Measurements from ENCODE around the gene CFHR1.
"Not testable (repeated sequence)": the region's sequence is repeated elsewhere in the genome, so short reads cannot be mapped to it uniquely, and the experiment has no call there.

The CFHR1 gene

GRCh38 chr1:196819531-196819930 lies at the start of gene CFHR1:
Gene CFHR1 (plus strand): TSS chr1:196819731. CDS start chr1:196819845, 114 bp downstream.
- not testable (repeated sequence) for DNase-seq (ENCODE audit: extremely low read depth, low read depth)

GRCh38 chr1:196769823-196770222 lies 49.7 kb upstream of the CFHR1 start:
- DNase-seq (ENCODE audit: extremely low read depth, low read depth); H3K4me3 ChIP-seq (replicated peaks; ENCODE audit: low read depth, low read length): not testable (repeated sequence)

More at GRCh38 chr1:196819531-196819930, at the start of gene CFHR1:
- H3K4me3 ChIP-seq (replicated peaks; ENCODE audit: low read depth, low read length): not testable (repeated sequence)

- TF ChIP-seq CTCF (IDR thresholded peaks at IDR 0.05; ENCODE audit: low read depth, low read length, missing control alignments): no peak
- no peak for DNase-seq (ENCODE audit: extremely low read depth, low read depth)
Observed at GRCh38 chr1:196773713-196774112, 45.8 kb upstream of the CFHR1 start.

GRCh38 chr1:196774175-196774574 lies 45.4 kb upstream of the CFHR1 start:
- no peak for DNase-seq (ENCODE audit: extremely low read depth, low read depth)
- no peak for TF ChIP-seq CTCF (IDR thresholded peaks at IDR 0.05; ENCODE audit: low read depth, low read length, missing control alignments)
- no peak overlapping the region for H3K4me3 ChIP-seq (replicated peaks; ENCODE audit: low read depth, low read length)

More at GRCh38 chr1:196773713-196774112, 45.8 kb upstream of the CFHR1 start:
- no peak overlapping the region for H3K4me3 ChIP-seq (replicated peaks; ENCODE audit: low read depth, low read length)

GRCh38 chr1:196774603-196775002 lies 44.9 kb upstream of the CFHR1 start, which contains the start of gene CFHR3:
Gene CFHR3 (plus strand): TSS chr1:196774840. CDS start chr1:196774887, 47 bp downstream.
- TF ChIP-seq CTCF (IDR thresholded peaks at IDR 0.05; ENCODE audit: low read depth, low read length, missing control alignments): no peak
- H3K4me3 ChIP-seq (replicated peaks; ENCODE audit: low read depth, low read length): no peak within 1 kb of the TSS
- no peak for DNase-seq (ENCODE audit: extremely low read depth, low read depth)

- no peak for TF ChIP-seq CTCF (IDR thresholded peaks at IDR 0.05; ENCODE audit: low read depth, low read length, missing control alignments)
- DNase-seq (ENCODE audit: extremely low read depth, low read depth): no peak
- no peak overlapping the region for H3K4me3 ChIP-seq (replicated peaks; ENCODE audit: low read depth, low read length)
Observed at GRCh38 chr1:196777603-196778002, 41.9 kb upstream of the CFHR1 start.

GRCh38 chr1:196779093-196779492 lies 40.4 kb upstream of the CFHR1 start:
- DNase-seq (ENCODE audit: extremely low read depth, low read depth): no peak
- TF ChIP-seq CTCF (IDR thresholded peaks at IDR 0.05; ENCODE audit: low read depth, low read length, missing control alignments): no peak
- no peak overlapping the region for H3K4me3 ChIP-seq (replicated peaks; ENCODE audit: low read depth, low read length)

- H3K4me3 ChIP-seq (replicated peaks; ENCODE audit: low read depth, low read length); DNase-seq (ENCODE audit: extremely low read depth, low read depth): not testable (repeated sequence)
Observed at GRCh38 chr1:196791252-196791651, 28.3 kb upstream of the CFHR1 start.

- not testable (repeated sequence) for H3K4me3 ChIP-seq (replicated peaks; ENCODE audit: low read depth, low read length); DNase-seq (ENCODE audit: extremely low read depth, low read depth)
Observed at GRCh38 chr1:196794103-196794502, 25.4 kb upstream of the CFHR1 start.

All from HFF-Myc (cell line).